SK-N-SH (cell line): ENCODE measurements around the gene SHB. TPM values are rescaled to one million over a fixed set of nuclear protein-coding genes. Genes with fewer than 3 reads are reported as not detected.

ENCODE experiments used
- CTCF ChIA-PET: fragments of 300-600, 350-600 bp; formaldehyde crosslinking; extraction: SDS; loops from one replicate; lab custom pipeline; 2021; lab: Yijun Ruan, JAX
- POLR2A ChIA-PET: fragments of 350-600 bp; sonication (Branson Sonifier 250); formaldehyde crosslinking; extraction: SDS; loops from one replicate; lab custom pipeline; 2020; ENCODE audit warnings: antibody characterized with exemption, inconsistent platforms; lab: Yijun Ruan, JAX
- DNase-seq: peaks from one replicate; pipeline ENCODE4 v3.0.0; 2012
- H2AFZ ChIP-seq: fragments of 200-600 bp; sonication (generic); 2 replicates; pipeline ENCODE4 v1.8.1; 2016; ENCODE audit warnings: antibody characterized with exemption, mild to moderate bottlenecking, low read depth
- H3F3A ChIP-seq: fragments of 200-600 bp; sonication (generic); replicated peaks from 2 replicates; pipeline ENCODE3; 2016; ENCODE audit warnings: antibody characterized with exemption, mild to moderate bottlenecking; ENCODE audit not compliant: insufficient read depth
- H3K27ac ChIP-seq, 2 experiments: fragments of 200-500 bp in 1 of 2; fragments of 200-600 bp in 1 of 2; sonication (Bioruptor generic) in 1 of 2; sonication (generic), shearing (Covaris generic) in 1 of 2; 2 replicates each; pipeline versions ENCODE4 v1.5.1 to v1.6.1; 2014 to 2016; ENCODE audit warnings: low read depth in 2 of 2, inconsistent platforms in 1 of 2, low read length in 1 of 2, mild to moderate bottlenecking in 1 of 2, mixed read lengths in 1 of 2
- H3K27me3 ChIP-seq: fragments of 200-600 bp; sonication (generic), shearing (Covaris generic); 2 replicates; pipeline ENCODE4 v1.6.1; 2016; ENCODE audit warnings: mixed run types; ENCODE audit not compliant: insufficient read depth
- H3K36me3 ChIP-seq, 2 experiments: fragments of 200-500 bp in 1 of 2; fragments of 200-600 bp in 1 of 2; sonication (Bioruptor generic) in 1 of 2; sonication (generic) in 1 of 2; replicated peaks in 1 of 2; 2 replicates each; pipeline versions ENCODE3 to v1.5.1; 2014 to 2016; ENCODE audit warnings: low read length in 1 of 2, mild to moderate bottlenecking in 1 of 2; ENCODE audit not compliant: insufficient read depth in 2 of 2, control insufficient read depth in 1 of 2
- H3K4me1 ChIP-seq, 2 experiments: fragments of 200-500 bp in 1 of 2; fragments of 200-600 bp in 1 of 2; sonication (Bioruptor generic) in 1 of 2; sonication (generic), shearing (Covaris generic) in 1 of 2; 2 replicates each; pipeline versions ENCODE4 v1.5.1 to v1.6.1; 2014 to 2016; ENCODE audit warnings: low read depth in 1 of 2, low read length in 1 of 2, mixed run types in 1 of 2; ENCODE audit not compliant: insufficient read depth in 2 of 2, control insufficient read depth in 1 of 2
- H3K4me2 ChIP-seq: fragments of 200-600 bp; sonication (generic), shearing (Covaris generic); 2 replicates; pipeline ENCODE4 v1.6.1; 2017; ENCODE audit warnings: mixed run types
- H3K4me3 ChIP-seq, 2 experiments: fragments of 200-500 bp in 1 of 2; fragments of 200-600 bp in 1 of 2; sonication (Bioruptor generic) in 1 of 2; sonication (generic), shearing (Covaris generic) in 1 of 2; 2 replicates each; pipeline versions ENCODE4 v1.5.1 to v1.8.1; 2014 to 2016; ENCODE audit warnings: low read depth in 2 of 2, inconsistent platforms in 1 of 2, low read length in 1 of 2, mild to moderate bottlenecking in 1 of 2, mixed read lengths in 1 of 2, moderate library complexity in 1 of 2
- H3K79me2 ChIP-seq: fragments of 200-600 bp; sonication (generic); 2 replicates; pipeline ENCODE4 v1.8.1; 2017; ENCODE audit warnings: mild to moderate bottlenecking; ENCODE audit not compliant: insufficient read depth
- H3K9ac ChIP-seq: fragments of 200-600 bp; sonication (generic); 2 replicates; pipeline ENCODE4 v1.6.1; 2017; ENCODE audit warnings: mixed run types
- H3K9me2 ChIP-seq: fragments of 200-600 bp; sonication (generic); 2 replicates; pipeline ENCODE4 v1.6.1; 2017; ENCODE audit warnings: mixed run types
- H3K9me3 ChIP-seq: fragments of 200-600 bp; sonication (generic); 2 replicates; pipeline ENCODE4 v1.6.1; 2017; ENCODE audit warnings: mixed run types, mild to moderate bottlenecking, moderate library complexity
- H4K20me1 ChIP-seq: fragments of 200-600 bp; sonication (generic); 2 replicates; pipeline ENCODE4 v1.6.1; 2017; ENCODE audit warnings: mild to moderate bottlenecking, mixed run types; ENCODE audit not compliant: insufficient read depth
- CHD2 ChIP-seq: fragments of 150-350 bp; IDR thresholded peaks from 2 replicates; pipeline ENCODE4 v1.6.1; 2018; ENCODE audit warnings: low read length; ENCODE audit not compliant: partially characterized antibody
- ELF1 ChIP-seq: IDR thresholded peaks from 2 replicates; pipeline ENCODE4 v1.4.0; 2012
- EP300 ChIP-seq, 2 experiments: IDR thresholded peaks; 2 replicates each; pipeline versions ENCODE4 v1.4.0 to v1.6.1; 2012; ENCODE audit warnings: borderline replicate concordance in 1 of 2, low read depth in 1 of 2, low read length in 1 of 2
- EZH2phosphoT487 ChIP-seq: fragments of 200-600 bp; sonication (generic); IDR thresholded peaks from 2 replicates; pipeline ENCODE4 v1.6.1; 2017; ENCODE audit warnings: low read depth, mixed run types, mild to moderate bottlenecking, antibody characterized with exemption, moderate library complexity, borderline replicate concordance
- FOXJ3 ChIP-seq: sonication (generic); formaldehyde crosslinking; IDR thresholded peaks from 2 replicates; pipeline ENCODE4 v1.5.1; 2020; ENCODE audit warnings: mild to moderate bottlenecking, missing genetic modification reagents
- GABPA ChIP-seq: IDR thresholded peaks from 2 replicates; pipeline ENCODE4 v1.4.0; 2012; ENCODE audit warnings: low read depth, mild to moderate bottlenecking
- GATA2 ChIP-seq: sonication (generic); formaldehyde crosslinking; IDR thresholded peaks from 2 replicates; pipeline ENCODE4 v1.5.0; 2020; ENCODE audit warnings: mild to moderate bottlenecking, missing genetic modification reagents
- JUND ChIP-seq: IDR thresholded peaks from 2 replicates; pipeline ENCODE4 v1.4.0; 2012
- NFIC ChIP-seq: IDR thresholded peaks from 2 replicates; pipeline ENCODE4 v1.4.0; 2012; ENCODE audit warnings: borderline replicate concordance
- NRF1 ChIP-seq: IDR thresholded peaks from 2 replicates; pipeline ENCODE4 v1.6.1; 2012; ENCODE audit warnings: low read depth, mild to moderate bottlenecking, low read length
- PBX3 ChIP-seq: IDR thresholded peaks from 2 replicates; pipeline ENCODE4; 2012
- POLR2AphosphoS5 ChIP-seq: IDR thresholded peaks from 2 replicates; pipeline ENCODE4 v1.6.1; 2012; ENCODE audit warnings: low read depth, low read length
- RFX5 ChIP-seq: IDR thresholded peaks from 2 replicates; pipeline ENCODE4 v1.6.1; 2012; ENCODE audit warnings: mild to moderate bottlenecking, improper control_type of control experiment, low read length
- RXRA ChIP-seq: IDR thresholded peaks from 2 replicates; pipeline ENCODE4 v1.4.0; 2012; ENCODE audit warnings: low read depth, mild to moderate bottlenecking, borderline replicate concordance
- SIN3A ChIP-seq: IDR thresholded peaks from 2 replicates; pipeline ENCODE4 v1.6.1; 2012; ENCODE audit warnings: low read depth, mild to moderate bottlenecking, low read length, moderate library complexity, borderline replicate concordance
- SMC3 ChIP-seq: IDR thresholded peaks from 2 replicates; pipeline ENCODE4 v1.6.1; 2012; ENCODE audit warnings: low read depth, low read length, improper control_type of control experiment
- TAF1 ChIP-seq: IDR thresholded peaks from 2 replicates; pipeline ENCODE4 v1.6.1; 2012; ENCODE audit warnings: low read depth, mild to moderate bottlenecking, low read length, moderate library complexity, borderline replicate concordance
- TCF12 ChIP-seq: IDR thresholded peaks from 2 replicates; pipeline ENCODE4 v1.4.0; 2012
- TEAD4 ChIP-seq: IDR thresholded peaks from 2 replicates; pipeline ENCODE4 v1.4.0; 2012; ENCODE audit warnings: mild to moderate bottlenecking, borderline replicate concordance; ENCODE audit not compliant: insufficient read depth
- YY1 ChIP-seq: IDR thresholded peaks from 2 replicates; pipeline ENCODE4 v1.4.0; 2012; ENCODE audit warnings: low read depth, mild to moderate bottlenecking
- ZBTB33 ChIP-seq: IDR thresholded peaks from 2 replicates; pipeline ENCODE4 v1.4.0; 2012; ENCODE audit warnings: low read depth, borderline replicate concordance
- WGBS: methylation state at CpG from one replicate; pipeline ENCODE4 v1.1.6; 2017; ENCODE audit warnings: low lambda C conversion rate; 5-methylcytosine and 5-hydroxymethylcytosine counted together
- polyA plus RNA-seq, 3 experiments: library from polyadenylated mRNA; depleted of rRNA; stranded (reverse); fragments of >200 nt; gene quantifications; 2 replicates each; pipeline ENCODE4 v1.2.3, GENCODE V29; 2012
- TF ChIP-seq, protein P1 (sequence below): fragments of 150-350 bp; IDR thresholded peaks from 2 replicates; pipeline ENCODE4 v1.6.1; 2016; ENCODE audit warnings: mild to moderate bottlenecking, low read depth, low read length
- TF ChIP-seq, protein P2 (sequence below): IDR thresholded peaks from 2 replicates; pipeline ENCODE4 v1.4.0; 2012; ENCODE audit warnings: low read depth

SHB gene
- polyA plus RNA-seq, 1 of the 3 experiments (the other 2 are of a cell fraction): 26.0 TPM

DNA sequence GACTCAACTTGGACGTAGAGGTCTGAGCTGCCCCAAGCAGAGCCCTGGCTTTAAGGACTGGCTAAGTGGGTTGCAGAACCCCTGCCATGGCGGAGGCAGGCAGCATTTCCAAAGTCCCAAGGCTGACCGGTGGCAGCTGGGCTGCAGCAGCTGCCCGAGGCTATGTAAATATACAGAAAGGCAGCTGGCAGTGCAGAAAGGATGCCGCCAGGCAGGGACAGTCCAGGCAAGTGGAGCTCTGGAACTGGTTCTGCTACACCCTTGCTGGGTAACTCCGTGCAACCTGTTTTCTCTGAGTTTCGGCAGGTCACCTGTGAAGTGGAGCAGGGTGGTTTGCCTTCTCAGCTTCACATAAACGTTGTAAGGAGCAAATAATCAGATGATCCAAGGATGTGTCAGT, 46.0 kb downstream of the SHB start (continued):
- TF ChIP-seq PBX3 (no peak), SMC3 (no peak), POLR2AphosphoS5 (no peak), TEAD4 (no peak), SIN3A (no peak), ELF1 (no peak), NFIC (no peak), JUND (no peak)
- TF ChIP-seq, protein P1, sequence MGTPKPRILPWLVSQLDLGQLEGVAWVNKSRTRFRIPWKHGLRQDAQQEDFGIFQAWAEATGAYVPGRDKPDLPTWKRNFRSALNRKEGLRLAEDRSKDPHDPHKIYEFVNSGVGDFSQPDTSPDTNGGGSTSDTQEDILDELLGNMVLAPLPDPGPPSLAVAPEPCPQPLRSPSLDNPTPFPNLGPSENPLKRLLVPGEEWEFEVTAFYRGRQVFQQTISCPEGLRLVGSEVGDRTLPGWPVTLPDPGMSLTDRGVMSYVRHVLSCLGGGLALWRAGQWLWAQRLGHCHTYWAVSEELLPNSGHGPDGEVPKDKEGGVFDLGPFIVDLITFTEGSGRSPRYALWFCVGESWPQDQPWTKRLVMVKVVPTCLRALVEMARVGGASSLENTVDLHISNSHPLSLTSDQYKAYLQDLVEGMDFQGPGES: no peak

DNA sequence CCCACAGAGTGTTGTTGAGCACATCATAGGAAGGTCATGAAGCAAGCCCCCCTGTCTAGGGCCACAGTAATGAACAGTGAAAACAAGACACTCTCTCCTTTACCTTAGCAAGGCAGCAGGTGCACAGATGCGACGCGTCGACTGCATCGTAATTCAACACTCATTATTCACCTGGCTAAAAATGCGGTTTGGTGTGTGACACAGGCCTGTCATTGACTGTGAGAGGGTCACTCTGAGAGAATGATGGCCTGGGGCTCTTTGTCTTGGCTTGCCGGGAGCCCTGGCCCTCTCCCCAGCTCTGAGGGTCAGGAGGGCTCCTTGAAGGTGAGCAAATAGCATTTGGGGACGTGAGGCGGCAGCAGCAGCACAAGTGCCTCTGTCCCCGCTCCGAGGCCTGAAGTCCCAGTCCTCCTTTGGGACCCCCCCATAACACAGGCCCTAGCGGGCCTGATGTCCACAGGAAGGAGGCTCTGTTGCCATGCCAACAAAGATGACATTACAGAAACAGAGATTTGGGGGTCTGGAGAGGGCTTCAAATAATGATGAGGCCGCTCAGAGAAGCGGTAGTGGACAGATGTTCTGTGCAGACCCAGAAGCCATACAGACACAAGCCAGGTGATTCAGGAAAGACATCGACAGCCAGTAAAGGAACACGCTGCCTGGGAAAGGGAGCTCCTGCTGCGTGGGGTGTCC, 46.7 kb downstream of the SHB start:
- Histone ChIP-seq H3K27me3 (no peaks in the 10 kb centered on the region), H3K9me2 (no peaks in the 10 kb centered on the region), H3K79me2 (peaks cover 92% of the 10 kb centered on the region), H3K4me2 (no peak overlapping the region), H3K36me3 (peaks cover 0 to 9% of the 10 kb centered on the region in 2 experiments), H3F3A (peaks cover 57% of the 10 kb centered on the region), H3K9ac (no peak overlapping the region), H3K9me3 (no peaks in the 10 kb centered on the region), H2AFZ (no peak overlapping the region), H4K20me1 (no peaks in the 10 kb centered on the region), H3K4me1 (peaks cover 78 to 94% of the 10 kb centered on the region in 2 experiments), H3K4me3 (no peak overlapping the region), H3K27ac (peak overlapping the region; percentile 88 to 100; a peak in 3 of 4 replicates)
- POLR2A ChIA-PET: interaction anchor here (0.7 to 1.9 kb wide), 4 partner anchors 39 to 132 kb away, joined by 3 to 7 read pairs (median 5); no protein-coding TSS in a partner anchor
- CTCF ChIA-PET: interaction anchor here (0.8 to 4.2 kb wide), 5 partner anchors 38 to 321 kb away, joined by 4 to 25 read pairs (median 4); no protein-coding TSS in a partner anchor
- 94% methylated on average over 13 of the region's 17 CpGs for WGBS
- TF ChIP-seq TAF1 (no peak), EP300 (IDR thresholded peaks at IDR 0.05; ENCODE audit: borderline replicate concordance in 1 of 2, low read depth in 1 of 2, low read length in 1 of 2) (no peak), SIN3A (no peak), POLR2AphosphoS5 (no peak), RFX5 (no peak), ZBTB33 (no peak), TCF12 (no peak), CHD2 (no peak), EZH2phosphoT487 (no peak), YY1 (no peak), NRF1 (no peak), TEAD4 (no peak), GABPA (no peak), GATA2 (CRISPR knock-in tag) (no peak), FOXJ3 (CRISPR knock-in tag) (no peak), RXRA (no peak)
- TF ChIP-seq, protein P1: no peak
- TF ChIP-seq, protein P2, sequence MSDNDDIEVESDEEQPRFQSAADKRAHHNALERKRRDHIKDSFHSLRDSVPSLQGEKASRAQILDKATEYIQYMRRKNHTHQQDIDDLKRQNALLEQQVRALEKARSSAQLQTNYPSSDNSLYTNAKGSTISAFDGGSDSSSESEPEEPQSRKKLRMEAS: no peak
- DNase-seq: no peak
